ENCODE measurements around the gene NOL3. TPM values are rescaled to one million over a fixed set of nuclear protein-coding genes. Genes with fewer than 3 reads are reported as not detected.
A peak's percentile ranks its signal among the peaks of the same experiment; 100 is the strongest.

Gene NOL3
- total RNA-seq, 6 experiments from 2014 or later = 21.5 to 44.3 (median 28.1) TPM

DNA sequence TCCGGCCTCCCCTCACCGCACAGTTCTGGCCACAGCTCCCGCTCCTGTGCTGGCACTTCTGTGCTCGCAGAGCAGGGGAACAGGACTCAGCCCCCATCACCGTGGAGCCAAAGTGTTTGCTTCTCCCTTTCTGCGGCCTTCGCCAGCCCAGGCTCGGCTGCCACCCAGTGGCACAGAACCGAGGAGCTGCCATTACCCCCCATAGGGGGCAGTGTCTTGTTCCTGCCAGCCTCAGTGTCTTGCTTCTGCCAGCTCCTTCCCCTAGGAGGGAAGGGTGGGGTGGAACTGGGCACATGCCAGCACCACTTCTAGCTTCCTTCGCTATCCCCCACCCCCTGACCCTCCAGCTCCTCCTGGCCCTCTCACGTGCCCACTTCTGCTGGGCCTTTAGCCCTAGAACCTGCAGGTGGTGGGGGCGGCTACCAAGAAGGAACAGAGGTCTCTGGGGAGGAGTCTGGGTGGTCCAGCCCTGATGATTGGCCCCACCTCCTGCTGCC, 27.9 kb downstream of the NOL3 start:
- Histone ChIP-seq H3K36me3 (peaks cover 0 to 47% (median 18%) of the 10 kb centered on the region in 4 donors), H3K27me3 (no peaks in the 10 kb centered on the region), H3K27ac (no peak overlapping the region), H3K4me3 (no peak overlapping the region), H3K9me3 (no peaks in the 10 kb centered on the region), H3K4me1 (peaks cover 0 to 16% (median 2%) of the 10 kb centered on the region in 4 donors)
- no peak for TF ChIP-seq POLR2A (IDR thresholded peaks at IDR 0.05)
- TF ChIP-seq, protein P1, sequence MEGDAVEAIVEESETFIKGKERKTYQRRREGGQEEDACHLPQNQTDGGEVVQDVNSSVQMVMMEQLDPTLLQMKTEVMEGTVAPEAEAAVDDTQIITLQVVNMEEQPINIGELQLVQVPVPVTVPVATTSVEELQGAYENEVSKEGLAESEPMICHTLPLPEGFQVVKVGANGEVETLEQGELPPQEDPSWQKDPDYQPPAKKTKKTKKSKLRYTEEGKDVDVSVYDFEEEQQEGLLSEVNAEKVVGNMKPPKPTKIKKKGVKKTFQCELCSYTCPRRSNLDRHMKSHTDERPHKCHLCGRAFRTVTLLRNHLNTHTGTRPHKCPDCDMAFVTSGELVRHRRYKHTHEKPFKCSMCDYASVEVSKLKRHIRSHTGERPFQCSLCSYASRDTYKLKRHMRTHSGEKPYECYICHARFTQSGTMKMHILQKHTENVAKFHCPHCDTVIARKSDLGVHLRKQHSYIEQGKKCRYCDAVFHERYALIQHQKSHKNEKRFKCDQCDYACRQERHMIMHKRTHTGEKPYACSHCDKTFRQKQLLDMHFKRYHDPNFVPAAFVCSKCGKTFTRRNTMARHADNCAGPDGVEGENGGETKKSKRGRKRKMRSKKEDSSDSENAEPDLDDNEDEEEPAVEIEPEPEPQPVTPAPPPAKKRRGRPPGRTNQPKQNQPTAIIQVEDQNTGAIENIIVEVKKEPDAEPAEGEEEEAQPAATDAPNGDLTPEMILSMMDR (IDR thresholded peaks at IDR 0.05) = peak; percentile 26 to 49 (median 30)
- DNase-seq (no peak), ATAC-seq (peak; percentile 5 to 50 (median 36))
- 35% methylated on average over 4 of the region's 12 CpGs for WGBS (ENCODE audit: insufficient coverage, low coverage, low lambda C conversion rate, missing lambda C conversion rate)
- intact Hi-C loops (cut with DNase I) = loop anchor here in 1 of 2 donors (5.0 kb wide), 1 partner anchor 34 kb away; no protein-coding TSS in a partner anchor

DNA sequence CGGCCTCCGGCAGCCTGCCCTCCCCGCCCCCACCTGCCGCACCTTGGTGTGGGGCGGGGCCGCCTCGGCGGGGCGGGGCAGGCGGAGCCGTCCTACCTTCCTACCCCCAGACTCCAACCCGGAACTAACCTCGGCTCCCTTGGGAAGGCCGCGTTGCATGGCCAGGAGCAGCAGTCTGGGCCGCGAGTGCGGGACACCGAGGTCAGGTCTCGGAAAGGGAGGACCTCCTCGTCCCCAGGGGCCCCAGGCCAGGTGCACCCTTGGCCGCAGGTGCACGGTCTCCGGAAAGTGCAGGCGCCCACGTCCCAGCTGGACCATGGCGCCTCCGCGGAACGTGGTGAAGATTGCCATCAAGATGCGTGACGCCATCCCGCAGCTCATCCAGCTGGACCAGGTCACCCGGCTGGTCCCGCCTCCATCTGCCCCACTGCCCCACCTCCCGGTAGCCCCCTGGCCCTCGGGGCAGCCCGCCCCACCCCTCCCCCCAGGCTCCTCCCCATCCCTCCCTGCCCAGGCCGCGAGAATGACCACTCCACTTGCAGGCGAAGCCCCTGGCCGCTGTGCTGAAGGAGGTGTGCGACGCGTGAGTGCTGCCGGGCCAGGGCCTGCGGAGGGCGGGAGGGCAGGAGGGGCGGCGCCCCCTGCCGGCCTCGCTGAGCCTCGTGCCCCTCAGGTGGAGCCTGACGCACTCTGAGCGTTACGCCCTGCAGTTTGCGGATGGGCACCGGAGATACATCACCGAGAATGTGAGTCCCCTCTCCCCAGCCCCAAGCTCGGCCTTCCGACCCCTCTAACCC, 28.9 kb downstream of the NOL3 start, which contains the start of gene ELMO3:
TSS of gene ELMO3 (plus strand) at position 121 of the 797 bp plus-strand sequence. CDS start at position 317, 196 bp downstream.
- ATAC-seq = peak; percentile 76 to 81 (median 76)
- Histone ChIP-seq H3K36me3 (peaks cover 0 to 45% (median 18%) of the 10 kb centered on the region in 4 donors), H3K9me3 (no peaks in the 10 kb centered on the region), H3K4me3 (peak within 1 kb of the TSS; percentile 30 to 58 (median 51)), H3K27ac (no peak within 1 kb of the TSS), H3K27me3 (no peaks in the 10 kb centered on the region), H3K4me1 (peaks cover 0 to 7% (median 0%) of the 10 kb centered on the region in 4 donors)
- intact Hi-C loops (cut with DNase I) = loop anchor here in 1 of 2 donors (5.0 kb wide), 1 partner anchor 33 kb away; no protein-coding TSS in a partner anchor
- 26% methylated on average over 8 of the region's 61 CpGs for WGBS (ENCODE audit: insufficient coverage, low coverage, low lambda C conversion rate, missing lambda C conversion rate)
- TF ChIP-seq POLR2A (IDR thresholded peaks at IDR 0.05) = peak; percentile 24
- TF ChIP-seq, protein P1 (IDR thresholded peaks at IDR 0.05) = peak; percentile 32 to 57 (median 48)
- DNase-seq = peak in 1 of 3 donors; percentile 55

DNA sequence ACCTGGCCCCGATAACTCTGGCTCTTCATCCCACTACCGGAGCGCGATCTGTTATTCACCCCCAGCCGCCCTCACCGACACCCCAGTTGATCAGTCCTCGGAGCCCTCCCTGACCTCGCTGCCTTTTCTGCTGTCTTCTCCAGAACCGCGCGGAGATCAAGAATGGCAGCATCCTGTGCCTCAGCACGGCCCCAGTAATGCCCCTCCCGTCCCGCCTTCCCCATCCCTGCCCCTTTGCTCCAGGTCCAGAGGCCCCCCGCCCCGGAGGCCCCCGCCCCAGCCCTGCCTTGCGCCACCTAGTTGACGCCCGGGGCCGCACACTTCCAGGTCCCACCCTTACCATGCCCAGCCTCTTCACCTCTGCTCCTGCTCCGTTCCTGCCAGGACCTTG, 29.5 kb downstream of the NOL3 start:
- Histone ChIP-seq H3K9me3 (no peaks in the 10 kb centered on the region), H3K27ac (no peak overlapping the region), H3K36me3 (peaks cover 0 to 39% (median 14%) of the 10 kb centered on the region in 4 donors), H3K4me3 (peak overlapping the region; percentile 30 to 58 (median 51)), H3K27me3 (no peaks in the 10 kb centered on the region), H3K4me1 (peaks cover 0 to 7% (median 0%) of the 10 kb centered on the region in 4 donors)
- ATAC-seq = peak; percentile 1 to 12 (median 5)
- no peak for DNase-seq
- 40% methylated on average over 5 of the region's 22 CpGs for WGBS (ENCODE audit: insufficient coverage, low coverage, low lambda C conversion rate, missing lambda C conversion rate)
- intact Hi-C loops (cut with DNase I) = loop anchor here in 1 of 2 donors (5.0 kb wide), 1 partner anchor 32 kb away; no protein-coding TSS in a partner anchor
- TF ChIP-seq, protein P1 (IDR thresholded peaks at IDR 0.05) = no peak
- TF ChIP-seq POLR2A (IDR thresholded peaks at IDR 0.05) = no peak

DNA sequence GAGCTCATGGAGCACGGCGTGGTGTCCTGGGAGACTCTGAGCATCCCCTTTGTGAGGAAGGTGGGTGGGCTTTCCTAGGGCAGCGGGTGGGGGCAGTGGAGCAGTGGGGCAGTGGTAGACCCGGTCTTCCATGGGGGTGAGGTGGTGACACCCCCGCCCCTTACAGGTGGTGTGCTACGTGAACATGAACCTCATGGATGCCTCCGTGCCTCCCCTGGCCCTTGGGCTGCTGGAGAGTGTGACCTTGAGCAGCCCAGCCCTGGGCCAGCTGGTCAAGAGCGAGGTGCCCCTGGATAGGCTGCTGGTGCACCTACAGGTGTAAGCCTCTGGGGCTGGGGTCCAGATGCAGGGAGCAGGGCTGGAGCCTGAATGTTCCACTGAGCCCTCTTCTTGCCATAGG, 30.2 kb downstream of the NOL3 start:
- Histone ChIP-seq H3K27me3 (no peaks in the 10 kb centered on the region), H3K27ac (no peak overlapping the region), H3K36me3 (peaks cover 0 to 32% (median 8%) of the 10 kb centered on the region in 4 donors), H3K4me1 (peaks cover 0 to 7% (median 0%) of the 10 kb centered on the region in 4 donors), H3K9me3 (no peaks in the 10 kb centered on the region), H3K4me3 (no peak overlapping the region)
- ATAC-seq = no peak
- WGBS (ENCODE audit: insufficient coverage, low coverage, low lambda C conversion rate, missing lambda C conversion rate) = no CpG with 5 or more reads among the region's 8 CpGs
- DNase-seq = no peak
- no peak for TF ChIP-seq POLR2A (IDR thresholded peaks at IDR 0.05)
- TF ChIP-seq, protein P1 (IDR thresholded peaks at IDR 0.05) = no peak
- intact Hi-C loops (cut with DNase I) = no loop called here

Data from right lobe of liver (tissue), 6 donors.